HepG2 (cell line): ENCODE data around the gene SCARF1. TPM values are rescaled to one million over a fixed set of nuclear protein-coding genes. Genes with fewer than 3 reads are reported as not detected.

Source experiments
- CENPX ChIP-seq: sonication (generic); formaldehyde crosslinking; IDR thresholded peaks from 2 replicates; pipeline ENCODE4 v1.9.0; 2021; ENCODE audit warnings: mild to moderate bottlenecking, missing genetic modification reagents, moderate library complexity
- CREM ChIP-seq, 2 experiments: sonication (generic) in 1 of 2; formaldehyde crosslinking in 1 of 2; IDR thresholded peaks; 2 replicates each; pipeline versions ENCODE4 v1.4.0 to v1.6.1; 2016 to 2020; ENCODE audit warnings: antibody characterized with exemption in 1 of 2, mild to moderate bottlenecking in 1 of 2, missing genetic modification reagents in 1 of 2
- HNF1B ChIP-seq: sonication (generic); formaldehyde crosslinking; IDR thresholded peaks from 2 replicates; pipeline ENCODE4 v1.5.1; 2020; ENCODE audit warnings: mild to moderate bottlenecking, moderate library complexity, missing genetic modification reagents
- MTF2 ChIP-seq: sonication (generic); formaldehyde crosslinking; IDR thresholded peaks from 2 replicates; pipeline ENCODE4 v1.5.0; 2020; ENCODE audit warnings: missing genetic modification reagents, borderline replicate concordance
- TBP ChIP-seq: sonication (generic); formaldehyde crosslinking; IDR thresholded peaks from 2 replicates; pipeline ENCODE4 v1.5.0; 2020; ENCODE audit warnings: missing genetic modification reagents
- TBX3 ChIP-seq: fragments of 450-650 bp; IDR thresholded peaks from 2 replicates; pipeline ENCODE4 v1.6.1; 2017; ENCODE audit warnings: antibody characterized with exemption, mild to moderate bottlenecking, inconsistent platforms, borderline replicate concordance
- TEAD3 ChIP-seq: optimal IDR thresholded peaks from 2 replicates; pipeline ENCODE3; 2016; ENCODE audit warnings: borderline replicate concordance
- ZFP36L2 ChIP-seq: sonication (generic); formaldehyde crosslinking; IDR thresholded peaks from 2 replicates; pipeline ENCODE4 v1.4.0; 2020; ENCODE audit warnings: missing genetic modification reagents
- ZNF180 ChIP-seq: sonication (generic); formaldehyde crosslinking; IDR thresholded peaks from 2 replicates; pipeline ENCODE4 v1.4.0; 2020; ENCODE audit warnings: low read depth, missing genetic modification reagents, borderline replicate concordance
- ZNF24 ChIP-seq: fragments of 450-650 bp; IDR thresholded peaks from 2 replicates; pipeline ENCODE4 v1.6.1; 2017; ENCODE audit warnings: antibody characterized with exemption, mild to moderate bottlenecking
- ZNF329 ChIP-seq: sonication (generic); formaldehyde crosslinking; IDR thresholded peaks from 2 replicates; pipeline ENCODE4 v1.9.0; 2021; ENCODE audit warnings: low read depth, mild to moderate bottlenecking, missing genetic modification reagents
- ZNF33A ChIP-seq: sonication (generic); formaldehyde crosslinking; IDR thresholded peaks from 2 replicates; pipeline ENCODE4 v1.5.1; 2020; ENCODE audit warnings: missing genetic modification reagents, mild to moderate bottlenecking, moderate library complexity, borderline replicate concordance
- ZNF546 ChIP-seq: sonication (generic); formaldehyde crosslinking; conservative IDR thresholded peaks from 2 replicates; pipeline ENCODE4 v1.8.1; 2023; ENCODE audit warnings: mild to moderate bottlenecking, missing genetic modification reagents
- ZNF678 ChIP-seq: sonication (generic); formaldehyde crosslinking; IDR thresholded peaks from 2 replicates; pipeline ENCODE4 v1.4.0; 2020; ENCODE audit warnings: mild to moderate bottlenecking, missing genetic modification reagents
- polyA plus RNA-seq, 8 experiments: library from polyadenylated mRNA; depleted of rRNA in 3 of 8; stranded (reverse) in 7 of 8; unstranded in 1 of 8; fragments of >200 nt; fragmentation: Illumina TruSeq in 4 of 8; extraction: Trizol in 4 of 8; gene quantifications; 2 replicates each; pipeline versions ENCODE4 v1.2.1 to v1.2.3, GENCODE V29; 2011 to 2016; ENCODE audit warnings: low read depth in 4 of 8, missing spikeins in 1 of 8, mixed read lengths in 1 of 8; ENCODE audit not compliant: insufficient read depth in 1 of 8
- total RNA-seq, 5 experiments: library from RNA; depleted of rRNA; stranded (reverse); fragments of >200 nt; fragmentation: Illumina TruSeq; extraction: Trizol; gene quantifications; 2 replicates each; pipeline ENCODE4 v1.2.3, GENCODE V29; 2016; ENCODE audit warnings: low read depth in 1 of 5
- TF ChIP-seq, protein P1 (sequence below): sonication (generic); formaldehyde crosslinking; IDR thresholded peaks from 2 replicates; pipeline ENCODE4 v1.5.0; 2020; ENCODE audit warnings: missing genetic modification reagents, mild to moderate bottlenecking, borderline replicate concordance
- TF ChIP-seq, protein P2 (sequence below): IDR thresholded peaks from 2 replicates; pipeline ENCODE4 v1.6.1; 2016; ENCODE audit warnings: low read depth, borderline replicate concordance
- TF ChIP-seq, protein P3 (sequence below): sonication (generic); formaldehyde crosslinking; IDR thresholded peaks from 2 replicates; pipeline ENCODE4 v1.4.0; 2020; ENCODE audit warnings: missing genetic modification reagents, borderline replicate concordance
- TF ChIP-seq, protein P4 (sequence below): IDR thresholded peaks from 2 replicates; pipeline ENCODE4 v1.6.1; 2016; ENCODE audit warnings: low read depth, control low read depth
- TF ChIP-seq, protein P5 (sequence below): sonication (generic); formaldehyde crosslinking; IDR thresholded peaks from 2 replicates; pipeline ENCODE4 v1.8.1; 2023; ENCODE audit warnings: missing genetic modification reagents, inconsistent platforms, borderline replicate concordance

The SCARF1 gene
- total and polyA plus RNA-seq, 2 of the 13 experiments (the other 11 are each of a cell fraction or from before 2014, with no cell fraction given): 0.24 to 0.71 TPM

GRCh38 chr17:1649844-1650501 lies 4.4 kb upstream of the SCARF1 start, which contains the start of gene RILP (continued):
- no peak for TF ChIP-seq ZFP36L2 (CRISPR knock-in tag)
- TF ChIP-seq, protein P1, sequence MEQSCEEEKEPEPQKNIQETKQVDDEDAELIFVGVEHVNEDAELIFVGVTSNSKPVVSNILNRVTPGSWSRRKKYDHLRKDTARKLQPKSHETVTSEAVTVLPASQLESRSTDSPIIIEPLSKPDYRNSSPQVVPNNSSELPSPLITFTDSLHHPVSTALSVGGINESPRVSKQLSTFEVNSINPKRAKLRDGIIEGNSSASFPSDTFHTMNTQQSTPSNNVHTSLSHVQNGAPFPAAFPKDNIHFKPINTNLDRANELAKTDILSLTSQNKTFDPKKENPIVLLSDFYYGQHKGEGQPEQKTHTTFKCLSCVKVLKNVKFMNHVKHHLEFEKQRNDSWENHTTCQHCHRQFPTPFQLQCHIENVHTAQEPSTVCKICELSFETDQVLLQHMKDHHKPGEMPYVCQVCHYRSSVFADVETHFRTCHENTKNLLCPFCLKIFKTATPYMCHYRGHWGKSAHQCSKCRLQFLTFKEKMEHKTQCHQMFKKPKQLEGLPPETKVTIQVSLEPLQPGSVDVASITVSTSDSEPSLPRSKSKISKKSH (CRISPR knock-in tag): no peak
- no peak for TF ChIP-seq CENPX (CRISPR knock-in tag)
- TF ChIP-seq ZNF24: no peak
- no peak for TF ChIP-seq MTF2 (CRISPR knock-in tag)
- TF ChIP-seq TBP (CRISPR knock-in tag): no peak
- no peak for TF ChIP-seq ZNF329 (CRISPR knock-in tag)
- no peak for TF ChIP-seq ZNF33A (CRISPR knock-in tag)
- TF ChIP-seq ZNF678 (CRISPR knock-in tag): no peak
- no peak for TF ChIP-seq CREM (IDR thresholded peaks at IDR 0.05)
- no peak for TF ChIP-seq CREM (CRISPR knock-in tag; IDR thresholded peaks at IDR 0.05)
- TF ChIP-seq TBX3: no peak
- TF ChIP-seq, protein P2, sequence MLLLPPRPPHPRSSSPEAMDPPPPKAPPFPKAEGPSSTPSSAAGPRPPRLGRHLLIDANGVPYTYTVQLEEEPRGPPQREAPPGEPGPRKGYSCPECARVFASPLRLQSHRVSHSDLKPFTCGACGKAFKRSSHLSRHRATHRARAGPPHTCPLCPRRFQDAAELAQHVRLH (CRISPR knock-in tag): peak; percentile 74; the same call in 1 of the 2 replicates
- TF ChIP-seq, protein P3, sequence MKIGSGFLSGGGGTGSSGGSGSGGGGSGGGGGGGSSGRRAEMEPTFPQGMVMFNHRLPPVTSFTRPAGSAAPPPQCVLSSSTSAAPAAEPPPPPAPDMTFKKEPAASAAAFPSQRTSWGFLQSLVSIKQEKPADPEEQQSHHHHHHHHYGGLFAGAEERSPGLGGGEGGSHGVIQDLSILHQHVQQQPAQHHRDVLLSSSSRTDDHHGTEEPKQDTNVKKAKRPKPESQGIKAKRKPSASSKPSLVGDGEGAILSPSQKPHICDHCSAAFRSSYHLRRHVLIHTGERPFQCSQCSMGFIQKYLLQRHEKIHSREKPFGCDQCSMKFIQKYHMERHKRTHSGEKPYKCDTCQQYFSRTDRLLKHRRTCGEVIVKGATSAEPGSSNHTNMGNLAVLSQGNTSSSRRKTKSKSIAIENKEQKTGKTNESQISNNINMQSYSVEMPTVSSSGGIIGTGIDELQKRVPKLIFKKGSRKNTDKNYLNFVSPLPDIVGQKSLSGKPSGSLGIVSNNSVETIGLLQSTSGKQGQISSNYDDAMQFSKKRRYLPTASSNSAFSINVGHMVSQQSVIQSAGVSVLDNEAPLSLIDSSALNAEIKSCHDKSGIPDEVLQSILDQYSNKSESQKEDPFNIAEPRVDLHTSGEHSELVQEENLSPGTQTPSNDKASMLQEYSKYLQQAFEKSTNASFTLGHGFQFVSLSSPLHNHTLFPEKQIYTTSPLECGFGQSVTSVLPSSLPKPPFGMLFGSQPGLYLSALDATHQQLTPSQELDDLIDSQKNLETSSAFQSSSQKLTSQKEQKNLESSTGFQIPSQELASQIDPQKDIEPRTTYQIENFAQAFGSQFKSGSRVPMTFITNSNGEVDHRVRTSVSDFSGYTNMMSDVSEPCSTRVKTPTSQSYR (CRISPR knock-in tag): no peak
- TF ChIP-seq HNF1B (CRISPR knock-in tag): no peak
- no peak for TF ChIP-seq ZNF180
- peak; percentile 35 for TF ChIP-seq TEAD3
- TF ChIP-seq ZNF546 (CRISPR knock-in tag): no peak
- TF ChIP-seq, protein P4, sequence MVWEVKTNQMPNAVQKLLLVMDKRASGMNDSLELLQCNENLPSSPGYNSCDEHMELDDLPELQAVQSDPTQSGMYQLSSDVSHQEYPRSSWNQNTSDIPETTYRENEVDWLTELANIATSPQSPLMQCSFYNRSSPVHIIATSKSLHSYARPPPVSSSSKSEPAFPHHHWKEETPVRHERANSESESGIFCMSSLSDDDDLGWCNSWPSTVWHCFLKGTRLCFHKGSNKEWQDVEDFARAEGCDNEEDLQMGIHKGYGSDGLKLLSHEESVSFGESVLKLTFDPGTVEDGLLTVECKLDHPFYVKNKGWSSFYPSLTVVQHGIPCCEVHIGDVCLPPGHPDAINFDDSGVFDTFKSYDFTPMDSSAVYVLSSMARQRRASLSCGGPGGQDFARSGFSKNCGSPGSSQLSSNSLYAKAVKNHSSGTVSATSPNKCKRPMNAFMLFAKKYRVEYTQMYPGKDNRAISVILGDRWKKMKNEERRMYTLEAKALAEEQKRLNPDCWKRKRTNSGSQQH (CRISPR knock-in tag): no peak
- TF ChIP-seq, protein P5, sequence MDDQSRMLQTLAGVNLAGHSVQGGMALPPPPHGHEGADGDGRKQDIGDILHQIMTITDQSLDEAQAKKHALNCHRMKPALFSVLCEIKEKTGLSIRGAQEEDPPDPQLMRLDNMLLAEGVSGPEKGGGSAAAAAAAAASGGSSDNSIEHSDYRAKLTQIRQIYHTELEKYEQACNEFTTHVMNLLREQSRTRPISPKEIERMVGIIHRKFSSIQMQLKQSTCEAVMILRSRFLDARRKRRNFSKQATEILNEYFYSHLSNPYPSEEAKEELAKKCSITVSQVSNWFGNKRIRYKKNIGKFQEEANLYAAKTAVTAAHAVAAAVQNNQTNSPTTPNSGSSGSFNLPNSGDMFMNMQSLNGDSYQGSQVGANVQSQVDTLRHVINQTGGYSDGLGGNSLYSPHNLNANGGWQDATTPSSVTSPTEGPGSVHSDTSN: no peak
